ENCODE results near the gene HRH2. TPM values are rescaled to one million over a fixed set of nuclear protein-coding genes. Genes with fewer than 3 reads are reported as not detected.

The HRH2 gene
- total and polyA plus RNA-seq, 3 donors from 2014 or later: 0.47 to 1.4 (median 1.3) TPM

GRCh38 chr5:175628668-175629067 is 29.2 kb upstream of the HRH2 start:
- 85 to 88% methylated on average over 8 of the region's 8 CpGs for WGBS, 2 donors
- Histone ChIP-seq H3K4me1 (no peaks in the 10 kb centered on the region), H3K27ac (no peak overlapping the region), H3K27me3 (no peaks in the 10 kb centered on the region), H3K9me3 (no peaks in the 10 kb centered on the region), H3K4me3 (no peak overlapping the region), H3K36me3 (ENCODE audit: low read depth, missing control alignments) (no peaks in the 10 kb centered on the region)
- intact Hi-C loops (cut with DNase I; ENCODE audit: low total_unique reads): no loop called here
- no peak for DNase-seq
- no peak for TF ChIP-seq POLR2A (IDR thresholded peaks at IDR 0.05)
- TF ChIP-seq, protein P1, sequence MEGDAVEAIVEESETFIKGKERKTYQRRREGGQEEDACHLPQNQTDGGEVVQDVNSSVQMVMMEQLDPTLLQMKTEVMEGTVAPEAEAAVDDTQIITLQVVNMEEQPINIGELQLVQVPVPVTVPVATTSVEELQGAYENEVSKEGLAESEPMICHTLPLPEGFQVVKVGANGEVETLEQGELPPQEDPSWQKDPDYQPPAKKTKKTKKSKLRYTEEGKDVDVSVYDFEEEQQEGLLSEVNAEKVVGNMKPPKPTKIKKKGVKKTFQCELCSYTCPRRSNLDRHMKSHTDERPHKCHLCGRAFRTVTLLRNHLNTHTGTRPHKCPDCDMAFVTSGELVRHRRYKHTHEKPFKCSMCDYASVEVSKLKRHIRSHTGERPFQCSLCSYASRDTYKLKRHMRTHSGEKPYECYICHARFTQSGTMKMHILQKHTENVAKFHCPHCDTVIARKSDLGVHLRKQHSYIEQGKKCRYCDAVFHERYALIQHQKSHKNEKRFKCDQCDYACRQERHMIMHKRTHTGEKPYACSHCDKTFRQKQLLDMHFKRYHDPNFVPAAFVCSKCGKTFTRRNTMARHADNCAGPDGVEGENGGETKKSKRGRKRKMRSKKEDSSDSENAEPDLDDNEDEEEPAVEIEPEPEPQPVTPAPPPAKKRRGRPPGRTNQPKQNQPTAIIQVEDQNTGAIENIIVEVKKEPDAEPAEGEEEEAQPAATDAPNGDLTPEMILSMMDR (IDR thresholded peaks at IDR 0.05): no peak

DNA sequence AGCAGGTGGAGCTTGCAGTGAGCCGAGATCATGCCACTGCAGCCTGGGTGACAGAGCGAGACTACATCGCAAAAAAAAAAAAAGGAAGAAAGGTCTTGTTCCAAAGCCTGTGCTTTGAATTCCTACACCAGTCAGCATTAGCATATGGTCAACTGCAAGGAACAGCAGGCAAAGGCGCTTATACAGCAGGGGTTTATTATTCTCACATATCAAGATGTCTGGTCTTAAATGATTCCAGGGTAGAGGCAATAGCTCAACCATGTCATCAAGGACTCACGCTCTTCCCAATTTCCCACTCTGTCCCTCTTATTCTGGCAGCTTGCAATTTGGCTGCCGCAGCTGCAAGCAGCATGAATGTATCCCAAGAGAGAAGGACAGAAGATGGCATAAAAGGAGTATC is 28.6 kb upstream of the HRH2 start:
- 88% methylated on average over 6 of the region's 6 CpGs for WGBS, 2 donors
- Histone ChIP-seq H3K27me3 (no peaks in the 10 kb centered on the region), H3K36me3 (ENCODE audit: low read depth, missing control alignments) (no peaks in the 10 kb centered on the region), H3K9me3 (no peaks in the 10 kb centered on the region), H3K4me3 (no peak overlapping the region), H3K4me1 (no peaks in the 10 kb centered on the region), H3K27ac (no peak overlapping the region)
- intact Hi-C loops (cut with DNase I; ENCODE audit: low total_unique reads): no loop called here
- TF ChIP-seq POLR2A (IDR thresholded peaks at IDR 0.05): no peak
- TF ChIP-seq, protein P1 (IDR thresholded peaks at IDR 0.05): no peak
- DNase-seq: no peak

GRCh38 chr5:175629793-175630192 is 28.1 kb upstream of the HRH2 start:
- no peaks in the 10 kb centered on the region for H3K36me3 ChIP-seq (ENCODE audit: low read depth, missing control alignments)
- intact Hi-C loops (cut with DNase I; ENCODE audit: low total_unique reads): no loop called here
- no peak for TF ChIP-seq POLR2A (IDR thresholded peaks at IDR 0.05)
- TF ChIP-seq, protein P1 (IDR thresholded peaks at IDR 0.05): no peak
- WGBS, 2 donors: 82 to 89% methylated on average over 1 of the region's 1 CpG
- no peaks in the 10 kb centered on the region for H3K27me3 ChIP-seq
- no peaks in the 10 kb centered on the region for H3K4me1 ChIP-seq
- DNase-seq: no peak
- H3K27ac ChIP-seq: no peak overlapping the region
- no peak overlapping the region for H3K4me3 ChIP-seq
- H3K9me3 ChIP-seq: no peaks in the 10 kb centered on the region

- intact Hi-C loops (cut with DNase I; ENCODE audit: low total_unique reads): no loop called here
- TF ChIP-seq, protein P1 (IDR thresholded peaks at IDR 0.05): no peak
- TF ChIP-seq POLR2A (IDR thresholded peaks at IDR 0.05): no peak
- WGBS, 2 donors: 85 to 86% methylated on average over 7 of the region's 7 CpGs
- no peak for DNase-seq
- no peak overlapping the region for H3K27ac ChIP-seq
- H3K4me1 ChIP-seq: no peaks in the 10 kb centered on the region
- no peaks in the 10 kb centered on the region for H3K9me3 ChIP-seq
- no peaks in the 10 kb centered on the region for H3K36me3 ChIP-seq (ENCODE audit: low read depth, missing control alignments)
- no peak overlapping the region for H3K4me3 ChIP-seq
- no peaks in the 10 kb centered on the region for H3K27me3 ChIP-seq
Observed at GRCh38 chr5:175635854-175636584, 21.9 kb upstream of the HRH2 start.

DNA sequence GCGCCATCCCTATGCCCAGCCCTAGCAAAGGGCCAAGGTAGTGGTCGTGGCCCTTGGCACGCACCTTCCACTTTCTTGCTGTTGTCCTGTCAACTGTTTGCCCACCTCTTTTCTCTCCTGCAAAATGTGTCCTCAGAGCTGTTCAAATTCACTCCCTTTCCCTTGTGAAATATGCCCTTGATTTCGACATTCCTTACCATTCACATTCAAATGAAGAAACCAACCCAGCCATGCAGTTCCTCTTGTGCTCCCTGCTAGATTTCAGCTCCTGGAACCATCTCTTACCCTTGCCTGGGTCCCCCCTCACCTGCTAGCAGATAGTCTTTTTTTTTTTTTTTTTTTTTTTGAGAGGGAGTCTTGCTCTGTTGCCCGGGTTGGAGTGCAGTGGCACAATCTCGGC is 19.6 kb upstream of the HRH2 start:
- whole genome bisulfite sequencing, 2 donors: 71 to 78% methylated on average over 6 of the region's 6 CpGs
- H3K27me3 ChIP-seq: no peaks in the 10 kb centered on the region
- H3K9me3 ChIP-seq: no peaks in the 10 kb centered on the region
- DNase-seq: no peak
- intact Hi-C loops (cut with DNase I; ENCODE audit: low total_unique reads): no loop called here
- TF ChIP-seq, protein P1 (IDR thresholded peaks at IDR 0.05): no peak
- TF ChIP-seq POLR2A (IDR thresholded peaks at IDR 0.05): no peak
- no peaks in the 10 kb centered on the region for H3K36me3 ChIP-seq (ENCODE audit: low read depth, missing control alignments)
- no peak overlapping the region for H3K4me3 ChIP-seq
- no peak overlapping the region for H3K27ac ChIP-seq
- no peaks in the 10 kb centered on the region for H3K4me1 ChIP-seq
